Measurements from ENCODE around the gene DENND6B.
"Not testable (repeated sequence)": the region's sequence is repeated elsewhere in the genome, so short reads cannot be mapped to it uniquely, and the experiment has no call there.

DNA sequence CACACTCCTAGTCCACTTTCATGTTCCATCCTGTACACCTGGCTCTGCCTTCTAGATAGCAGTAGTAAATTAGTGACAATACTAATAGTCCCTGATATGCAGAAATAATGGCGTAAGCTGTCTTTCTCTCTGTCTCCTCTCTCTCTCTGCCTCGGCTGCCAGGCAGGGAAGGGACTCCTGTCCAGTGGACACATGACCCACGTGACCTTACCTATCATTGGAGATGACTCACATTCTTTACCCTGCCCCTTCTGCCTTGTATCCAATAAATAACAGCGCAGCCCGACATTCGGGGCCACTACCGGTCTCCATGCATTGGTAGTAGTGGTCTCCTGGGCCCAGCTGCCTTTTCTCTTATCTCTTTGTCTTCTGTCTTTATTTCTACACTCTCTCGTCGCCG, 53.0 kb downstream of the DENND6B start:
- TF ChIP-seq, protein P1, sequence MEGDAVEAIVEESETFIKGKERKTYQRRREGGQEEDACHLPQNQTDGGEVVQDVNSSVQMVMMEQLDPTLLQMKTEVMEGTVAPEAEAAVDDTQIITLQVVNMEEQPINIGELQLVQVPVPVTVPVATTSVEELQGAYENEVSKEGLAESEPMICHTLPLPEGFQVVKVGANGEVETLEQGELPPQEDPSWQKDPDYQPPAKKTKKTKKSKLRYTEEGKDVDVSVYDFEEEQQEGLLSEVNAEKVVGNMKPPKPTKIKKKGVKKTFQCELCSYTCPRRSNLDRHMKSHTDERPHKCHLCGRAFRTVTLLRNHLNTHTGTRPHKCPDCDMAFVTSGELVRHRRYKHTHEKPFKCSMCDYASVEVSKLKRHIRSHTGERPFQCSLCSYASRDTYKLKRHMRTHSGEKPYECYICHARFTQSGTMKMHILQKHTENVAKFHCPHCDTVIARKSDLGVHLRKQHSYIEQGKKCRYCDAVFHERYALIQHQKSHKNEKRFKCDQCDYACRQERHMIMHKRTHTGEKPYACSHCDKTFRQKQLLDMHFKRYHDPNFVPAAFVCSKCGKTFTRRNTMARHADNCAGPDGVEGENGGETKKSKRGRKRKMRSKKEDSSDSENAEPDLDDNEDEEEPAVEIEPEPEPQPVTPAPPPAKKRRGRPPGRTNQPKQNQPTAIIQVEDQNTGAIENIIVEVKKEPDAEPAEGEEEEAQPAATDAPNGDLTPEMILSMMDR (IDR thresholded peaks at IDR 0.05; ENCODE audit: low read length), result not testable (repeated sequence)
- not testable (repeated sequence) for TF ChIP-seq EZH2 (IDR thresholded peaks at IDR 0.05; ENCODE audit: borderline replicate concordance, low read length)
